GM23338 (cell line): Measurements from ENCODE around the gene ARRDC5. TPM values are rescaled to one million over a fixed set of nuclear protein-coding genes. Genes with fewer than 3 reads are reported as not detected.

Experiments
- ATAC-seq: fragments of 200-7000 bp; cut with Tn5 transposase; 3 replicates; pipeline ENCODE4 v1.9.1; 2020
- DNase-seq: peaks from one replicate; pipeline ENCODE4 v3.0.0-alpha.2; 2015; ENCODE audit warnings: low spot score
- H2AFZ ChIP-seq: fragments of 200-600 bp; sonication (generic); 2 replicates; pipeline ENCODE4 v1.8.0; 2016; ENCODE audit warnings: antibody characterized with exemption, mild to moderate bottlenecking, moderate library complexity
- H3F3A ChIP-seq: fragments of 200-600 bp; sonication (generic); replicated peaks from 2 replicates; pipeline ENCODE4 v1.8.0; 2017; ENCODE audit warnings: antibody characterized with exemption, mixed run types, low read depth
- H3K27ac ChIP-seq: fragments of 200-600 bp; sonication (generic); 2 replicates; pipeline ENCODE4 v1.6.1; 2016; ENCODE audit warnings: low read depth
- H3K27me3 ChIP-seq: fragments of 200-600 bp; sonication (generic); 2 replicates; pipeline ENCODE4 v1.8.0; 2016; ENCODE audit warnings: mild to moderate bottlenecking, mixed run types, moderate library complexity; ENCODE audit not compliant: insufficient read depth
- H3K36me3 ChIP-seq: fragments of 200-600 bp; sonication (generic); 2 replicates; pipeline ENCODE4 v1.8.0; 2016; ENCODE audit warnings: mild to moderate bottlenecking; ENCODE audit not compliant: insufficient read depth
- H3K4me1 ChIP-seq: fragments of 200-600 bp; sonication (generic); 2 replicates; pipeline ENCODE4 v1.8.0; 2016; ENCODE audit warnings: mild to moderate bottlenecking, moderate library complexity; ENCODE audit not compliant: insufficient read depth
- H3K4me2 ChIP-seq: fragments of 200-600 bp; sonication (generic); 2 replicates; pipeline ENCODE4 v1.7.1; 2017; ENCODE audit warnings: mixed run types
- H3K4me3 ChIP-seq: fragments of 200-600 bp; sonication (generic); 2 replicates; pipeline ENCODE4 v1.6.1; 2016; ENCODE audit warnings: mixed run types
- H3K79me2 ChIP-seq: fragments of 200-600 bp; sonication (generic); replicated peaks from 2 replicates; pipeline ENCODE4 v1.8.0; 2017; ENCODE audit warnings: mild to moderate bottlenecking; ENCODE audit not compliant: insufficient read depth
- H3K9me2 ChIP-seq: fragments of 200-600 bp; sonication (generic); 2 replicates; pipeline ENCODE4 v1.8.0; 2017; ENCODE audit not compliant: insufficient read depth
- H4K20me1 ChIP-seq: fragments of 200-600 bp; sonication (generic); replicated peaks from 2 replicates; pipeline ENCODE4 v1.8.0; 2017; ENCODE audit warnings: mild to moderate bottlenecking; ENCODE audit not compliant: insufficient read depth
- H3K27ac Mint-ChIP-seq: 2 replicates; pipeline ENCODE4 v1.8.0; 2020; ENCODE audit warnings: inconsistent platforms, mild to moderate bottlenecking, moderate library complexity, mixed read lengths
- H3K27me3 Mint-ChIP-seq: 3 replicates; pipeline ENCODE4 v1.8.0; 2022; ENCODE audit warnings: low read depth, mild to moderate bottlenecking, moderate library complexity, mixed read lengths, inconsistent platforms; ENCODE audit not compliant: insufficient read depth, poor library complexity
- H3K36me3 Mint-ChIP-seq: 3 replicates; pipeline ENCODE4 v1.8.0; 2021; ENCODE audit warnings: low read depth, mild to moderate bottlenecking, inconsistent platforms, moderate library complexity, mixed read lengths
- H3K4me1 Mint-ChIP-seq: 3 replicates; pipeline ENCODE4 v1.8.0; 2020; ENCODE audit warnings: mild to moderate bottlenecking, inconsistent platforms, mixed read lengths
- H3K4me3 Mint-ChIP-seq: 3 replicates; pipeline ENCODE4 v1.8.0; 2021; ENCODE audit warnings: moderate library complexity, mild to moderate bottlenecking, inconsistent platforms, mixed read lengths
- H3K9me3 Mint-ChIP-seq: 3 replicates; pipeline ENCODE4 v1.8.0; 2020; ENCODE audit warnings: moderate library complexity, mild to moderate bottlenecking, inconsistent platforms, mixed read lengths
- CREB1 ChIP-seq: fragments of 250-450 bp; sonication (Bioruptor Pico); IDR thresholded peaks from 2 replicates; pipeline ENCODE4 v1.5.0; 2020; ENCODE audit warnings: low read depth, mild to moderate bottlenecking, moderate library complexity
- EZH2 ChIP-seq: fragments of 200-600 bp; sonication (generic); IDR thresholded peaks from one replicate; pipeline ENCODE4 v1.8.0; 2017; ENCODE audit warnings: antibody characterized with exemption, mild to moderate bottlenecking, low read depth; ENCODE audit not compliant: unreplicated experiment
- EZH2phosphoT487 ChIP-seq: fragments of 200-600 bp; sonication (generic); IDR thresholded peaks from one replicate; pipeline ENCODE4 v1.8.1; 2018; ENCODE audit warnings: antibody characterized with exemption; ENCODE audit not compliant: unreplicated experiment
- JUNB ChIP-seq: IDR thresholded peaks from one replicate; pipeline ENCODE4 v1.6.1; 2016; ENCODE audit warnings: antibody characterized with exemption; ENCODE audit not compliant: unreplicated experiment
- NANOG ChIP-seq: IDR thresholded peaks from 2 replicates; pipeline ENCODE4 v1.6.1; 2016; ENCODE audit warnings: antibody characterized with exemption, borderline replicate concordance
- POLR2AphosphoS5 ChIP-seq: IDR thresholded peaks from 2 replicates; pipeline ENCODE4 v1.6.1; 2016; ENCODE audit warnings: antibody characterized with exemption, low read depth
- STAT1 ChIP-seq: IDR thresholded peaks from one replicate; pipeline ENCODE4 v1.6.1; 2016; ENCODE audit warnings: antibody characterized with exemption; ENCODE audit not compliant: unreplicated experiment
- ZNF114 ChIP-seq: fragments of 250-450 bp; sonication (Bioruptor Pico); IDR thresholded peaks from 2 replicates; pipeline ENCODE4 v1.5.0; 2020; ENCODE audit warnings: mild to moderate bottlenecking, moderate library complexity
- ZNF331 ChIP-seq: fragments of 250-450 bp; sonication (Bioruptor Pico); IDR thresholded peaks from 2 replicates; pipeline ENCODE4 v1.5.0; 2020; ENCODE audit warnings: low read depth, mild to moderate bottlenecking, moderate library complexity
- polyA plus RNA-seq: library from polyadenylated mRNA; unstranded; fragments of >200 nt; fragmentation: Nextera tagmentation; extraction: Ambion mirVana; gene quantifications from 2 replicates; pipeline ENCODE4 v1.2.1, GENCODE V29; 2016
- total RNA-seq: library from RNA; depleted of rRNA; stranded (reverse); fragments of >200 nt; shearing (Covaris generic); gene quantifications from 2 replicates; pipeline ENCODE4 v1.2.3, GENCODE V29; 2014
- TF ChIP-seq, protein P1 (sequence below): fragments of 250-450 bp; sonication (Bioruptor Pico); IDR thresholded peaks from 2 replicates; pipeline ENCODE4 v1.5.0; 2020; ENCODE audit warnings: mild to moderate bottlenecking, moderate library complexity
- TF ChIP-seq, protein P2 (sequence below): IDR thresholded peaks from one replicate; pipeline ENCODE4 v1.6.1; 2018; ENCODE audit warnings: antibody characterized with exemption; ENCODE audit not compliant: unreplicated experiment
- TF ChIP-seq, protein P3 (sequence below), 2 experiments: fragments of 200-600 bp in 1 of 2; sonication (generic) in 1 of 2; conservative IDR thresholded peaks; 2 replicates each; pipeline versions ENCODE4 v1.5.1 to v1.6.1; 2016 to 2017; ENCODE audit warnings: antibody characterized with exemption in 2 of 2, low read depth in 2 of 2, mild to moderate bottlenecking in 2 of 2, moderate library complexity in 1 of 2
- TF ChIP-seq, protein P4 (sequence below): IDR thresholded peaks from 2 replicates; pipeline ENCODE4 v1.6.1; 2016; ENCODE audit warnings: antibody characterized with exemption

ARRDC5 gene
- total and polyA plus RNA-seq, 2 experiments from 2014 or later = not detected

DNA sequence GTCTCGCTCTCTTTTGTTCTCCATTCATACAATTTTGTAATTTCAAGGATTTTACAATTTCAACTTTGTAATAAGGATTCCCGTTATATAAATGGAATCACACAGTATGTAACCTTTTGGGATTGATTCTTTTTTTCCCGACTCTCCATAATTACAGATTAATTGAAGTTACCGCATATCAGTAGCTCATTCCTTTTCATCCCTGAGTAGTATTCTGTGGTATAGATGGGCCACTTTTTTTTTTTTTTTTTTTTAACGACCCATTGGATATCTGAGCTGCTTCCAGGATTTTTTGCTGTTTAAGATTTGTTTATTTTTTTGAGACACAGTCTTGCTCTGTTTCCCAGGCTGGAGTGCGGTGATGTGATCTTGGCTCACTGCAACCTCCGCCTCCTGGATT, 34.4 kb upstream of the ARRDC5 start:
- no peaks in the 10 kb centered on the region for H3K9me2 ChIP-seq
- peaks cover 11% of the 10 kb centered on the region; the same call in 1 of the 2 replicates for H3K36me3 ChIP-seq
- peaks cover 8% of the 10 kb centered on the region for H3K27me3 Mint-ChIP-seq
- H3K4me1 ChIP-seq = no peaks in the 10 kb centered on the region
- H4K20me1 ChIP-seq = peaks cover 24% of the 10 kb centered on the region
- H3K79me2 ChIP-seq = no peaks in the 10 kb centered on the region; the same call in 1 of the 2 replicates
- TF ChIP-seq EZH2phosphoT487 (no peak), CREB1 (CRISPR knock-in tag) (no peak), ZNF331 (no peak), STAT1 (no peak), EZH2 (no peak), POLR2AphosphoS5 (no peak), NANOG (no peak), ZNF114 (no peak), JUNB (no peak)
- TF ChIP-seq, protein P1, sequence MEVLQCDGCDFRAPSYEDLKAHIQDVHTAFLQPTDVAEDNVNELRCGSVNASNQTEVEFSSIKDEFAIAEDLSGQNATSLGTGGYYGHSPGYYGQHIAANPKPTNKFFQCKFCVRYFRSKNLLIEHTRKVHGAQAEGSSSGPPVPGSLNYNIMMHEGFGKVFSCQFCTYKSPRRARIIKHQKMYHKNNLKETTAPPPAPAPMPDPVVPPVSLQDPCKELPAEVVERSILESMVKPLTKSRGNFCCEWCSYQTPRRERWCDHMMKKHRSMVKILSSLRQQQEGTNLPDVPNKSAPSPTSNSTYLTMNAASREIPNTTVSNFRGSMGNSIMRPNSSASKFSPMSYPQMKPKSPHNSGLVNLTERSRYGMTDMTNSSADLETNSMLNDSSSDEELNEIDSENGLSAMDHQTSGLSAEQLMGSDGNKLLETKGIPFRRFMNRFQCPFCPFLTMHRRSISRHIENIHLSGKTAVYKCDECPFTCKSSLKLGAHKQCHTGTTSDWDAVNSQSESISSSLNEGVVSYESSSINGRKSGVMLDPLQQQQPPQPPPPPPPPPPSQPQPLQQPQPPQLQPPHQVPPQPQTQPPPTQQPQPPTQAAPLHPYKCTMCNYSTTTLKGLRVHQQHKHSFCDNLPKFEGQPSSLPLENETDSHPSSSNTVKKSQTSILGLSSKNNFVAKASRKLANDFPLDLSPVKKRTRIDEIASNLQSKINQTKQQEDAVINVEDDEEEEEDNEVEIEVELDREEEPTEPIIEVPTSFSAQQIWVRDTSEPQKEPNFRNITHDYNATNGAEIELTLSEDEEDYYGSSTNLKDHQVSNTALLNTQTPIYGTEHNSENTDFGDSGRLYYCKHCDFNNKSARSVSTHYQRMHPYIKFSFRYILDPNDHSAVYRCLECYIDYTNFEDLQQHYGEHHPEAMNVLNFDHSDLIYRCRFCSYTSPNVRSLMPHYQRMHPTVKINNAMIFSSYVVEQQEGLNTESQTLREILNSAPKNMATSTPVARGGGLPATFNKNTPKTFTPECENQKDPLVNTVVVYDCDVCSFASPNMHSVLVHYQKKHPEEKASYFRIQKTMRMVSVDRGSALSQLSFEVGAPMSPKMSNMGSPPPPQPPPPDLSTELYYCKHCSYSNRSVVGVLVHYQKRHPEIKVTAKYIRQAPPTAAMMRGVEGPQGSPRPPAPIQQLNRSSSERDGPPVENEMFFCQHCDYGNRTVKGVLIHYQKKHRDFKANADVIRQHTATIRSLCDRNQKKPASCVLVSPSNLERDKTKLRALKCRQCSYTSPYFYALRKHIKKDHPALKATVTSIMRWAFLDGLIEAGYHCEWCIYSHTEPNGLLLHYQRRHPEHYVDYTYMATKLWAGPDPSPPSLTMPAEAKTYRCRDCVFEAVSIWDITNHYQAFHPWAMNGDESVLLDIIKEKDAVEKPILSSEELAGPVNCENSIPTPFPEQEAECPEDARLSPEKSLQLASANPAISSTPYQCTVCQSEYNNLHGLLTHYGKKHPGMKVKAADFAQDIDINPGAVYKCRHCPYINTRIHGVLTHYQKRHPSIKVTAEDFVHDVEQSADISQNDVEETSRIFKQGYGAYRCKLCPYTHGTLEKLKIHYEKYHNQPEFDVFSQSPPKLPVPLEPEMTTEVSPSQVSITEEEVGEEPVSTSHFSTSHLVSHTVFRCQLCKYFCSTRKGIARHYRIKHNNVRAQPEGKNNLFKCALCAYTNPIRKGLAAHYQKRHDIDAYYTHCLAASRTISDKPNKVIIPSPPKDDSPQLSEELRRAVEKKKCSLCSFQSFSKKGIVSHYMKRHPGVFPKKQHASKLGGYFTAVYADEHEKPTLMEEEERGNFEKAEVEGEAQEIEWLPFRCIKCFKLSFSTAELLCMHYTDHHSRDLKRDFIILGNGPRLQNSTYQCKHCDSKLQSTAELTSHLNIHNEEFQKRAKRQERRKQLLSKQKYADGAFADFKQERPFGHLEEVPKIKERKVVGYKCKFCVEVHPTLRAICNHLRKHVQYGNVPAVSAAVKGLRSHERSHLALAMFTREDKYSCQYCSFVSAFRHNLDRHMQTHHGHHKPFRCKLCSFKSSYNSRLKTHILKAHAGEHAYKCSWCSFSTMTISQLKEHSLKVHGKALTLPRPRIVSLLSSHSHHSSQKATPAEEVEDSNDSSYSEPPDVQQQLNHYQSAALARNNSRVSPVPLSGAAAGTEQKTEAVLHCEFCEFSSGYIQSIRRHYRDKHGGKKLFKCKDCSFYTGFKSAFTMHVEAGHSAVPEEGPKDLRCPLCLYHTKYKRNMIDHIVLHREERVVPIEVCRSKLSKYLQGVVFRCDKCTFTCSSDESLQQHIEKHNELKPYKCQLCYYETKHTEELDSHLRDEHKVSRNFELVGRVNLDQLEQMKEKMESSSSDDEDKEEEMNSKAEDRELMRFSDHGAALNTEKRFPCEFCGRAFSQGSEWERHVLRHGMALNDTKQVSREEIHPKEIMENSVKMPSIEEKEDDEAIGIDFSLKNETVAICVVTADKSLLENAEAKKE (CRISPR knock-in tag) = no peak
- TF ChIP-seq, protein P2, sequence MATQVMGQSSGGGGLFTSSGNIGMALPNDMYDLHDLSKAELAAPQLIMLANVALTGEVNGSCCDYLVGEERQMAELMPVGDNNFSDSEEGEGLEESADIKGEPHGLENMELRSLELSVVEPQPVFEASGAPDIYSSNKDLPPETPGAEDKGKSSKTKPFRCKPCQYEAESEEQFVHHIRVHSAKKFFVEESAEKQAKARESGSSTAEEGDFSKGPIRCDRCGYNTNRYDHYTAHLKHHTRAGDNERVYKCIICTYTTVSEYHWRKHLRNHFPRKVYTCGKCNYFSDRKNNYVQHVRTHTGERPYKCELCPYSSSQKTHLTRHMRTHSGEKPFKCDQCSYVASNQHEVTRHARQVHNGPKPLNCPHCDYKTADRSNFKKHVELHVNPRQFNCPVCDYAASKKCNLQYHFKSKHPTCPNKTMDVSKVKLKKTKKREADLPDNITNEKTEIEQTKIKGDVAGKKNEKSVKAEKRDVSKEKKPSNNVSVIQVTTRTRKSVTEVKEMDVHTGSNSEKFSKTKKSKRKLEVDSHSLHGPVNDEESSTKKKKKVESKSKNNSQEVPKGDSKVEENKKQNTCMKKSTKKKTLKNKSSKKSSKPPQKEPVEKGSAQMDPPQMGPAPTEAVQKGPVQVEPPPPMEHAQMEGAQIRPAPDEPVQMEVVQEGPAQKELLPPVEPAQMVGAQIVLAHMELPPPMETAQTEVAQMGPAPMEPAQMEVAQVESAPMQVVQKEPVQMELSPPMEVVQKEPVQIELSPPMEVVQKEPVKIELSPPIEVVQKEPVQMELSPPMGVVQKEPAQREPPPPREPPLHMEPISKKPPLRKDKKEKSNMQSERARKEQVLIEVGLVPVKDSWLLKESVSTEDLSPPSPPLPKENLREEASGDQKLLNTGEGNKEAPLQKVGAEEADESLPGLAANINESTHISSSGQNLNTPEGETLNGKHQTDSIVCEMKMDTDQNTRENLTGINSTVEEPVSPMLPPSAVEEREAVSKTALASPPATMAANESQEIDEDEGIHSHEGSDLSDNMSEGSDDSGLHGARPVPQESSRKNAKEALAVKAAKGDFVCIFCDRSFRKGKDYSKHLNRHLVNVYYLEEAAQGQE = no peak
- TF ChIP-seq, protein P3, sequence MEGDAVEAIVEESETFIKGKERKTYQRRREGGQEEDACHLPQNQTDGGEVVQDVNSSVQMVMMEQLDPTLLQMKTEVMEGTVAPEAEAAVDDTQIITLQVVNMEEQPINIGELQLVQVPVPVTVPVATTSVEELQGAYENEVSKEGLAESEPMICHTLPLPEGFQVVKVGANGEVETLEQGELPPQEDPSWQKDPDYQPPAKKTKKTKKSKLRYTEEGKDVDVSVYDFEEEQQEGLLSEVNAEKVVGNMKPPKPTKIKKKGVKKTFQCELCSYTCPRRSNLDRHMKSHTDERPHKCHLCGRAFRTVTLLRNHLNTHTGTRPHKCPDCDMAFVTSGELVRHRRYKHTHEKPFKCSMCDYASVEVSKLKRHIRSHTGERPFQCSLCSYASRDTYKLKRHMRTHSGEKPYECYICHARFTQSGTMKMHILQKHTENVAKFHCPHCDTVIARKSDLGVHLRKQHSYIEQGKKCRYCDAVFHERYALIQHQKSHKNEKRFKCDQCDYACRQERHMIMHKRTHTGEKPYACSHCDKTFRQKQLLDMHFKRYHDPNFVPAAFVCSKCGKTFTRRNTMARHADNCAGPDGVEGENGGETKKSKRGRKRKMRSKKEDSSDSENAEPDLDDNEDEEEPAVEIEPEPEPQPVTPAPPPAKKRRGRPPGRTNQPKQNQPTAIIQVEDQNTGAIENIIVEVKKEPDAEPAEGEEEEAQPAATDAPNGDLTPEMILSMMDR (conservative IDR thresholded peaks at IDR 0.05; ENCODE audit: low read depth in 2 of 2) = no peak
- TF ChIP-seq, protein P4, sequence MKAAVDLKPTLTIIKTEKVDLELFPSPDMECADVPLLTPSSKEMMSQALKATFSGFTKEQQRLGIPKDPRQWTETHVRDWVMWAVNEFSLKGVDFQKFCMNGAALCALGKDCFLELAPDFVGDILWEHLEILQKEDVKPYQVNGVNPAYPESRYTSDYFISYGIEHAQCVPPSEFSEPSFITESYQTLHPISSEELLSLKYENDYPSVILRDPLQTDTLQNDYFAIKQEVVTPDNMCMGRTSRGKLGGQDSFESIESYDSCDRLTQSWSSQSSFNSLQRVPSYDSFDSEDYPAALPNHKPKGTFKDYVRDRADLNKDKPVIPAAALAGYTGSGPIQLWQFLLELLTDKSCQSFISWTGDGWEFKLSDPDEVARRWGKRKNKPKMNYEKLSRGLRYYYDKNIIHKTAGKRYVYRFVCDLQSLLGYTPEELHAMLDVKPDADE = no peak
- peaks cover 69% of the 10 kb centered on the region for H3K36me3 Mint-ChIP-seq
- no peaks in the 10 kb centered on the region for H3F3A ChIP-seq
- H3K27me3 ChIP-seq = no peaks in the 10 kb centered on the region
- ATAC-seq = no peak
- H3K4me3 Mint-ChIP-seq = no peak overlapping the region
- H3K4me2 ChIP-seq = no peak overlapping the region
- no peaks in the 10 kb centered on the region for H3K9me3 Mint-ChIP-seq
- no peak for DNase-seq
- H2AFZ ChIP-seq = no peak overlapping the region
- no peak overlapping the region for H3K4me3 ChIP-seq
- no peak overlapping the region for H3K27ac ChIP-seq
- no peaks in the 10 kb centered on the region for H3K4me1 Mint-ChIP-seq
- H3K27ac Mint-ChIP-seq = no peak overlapping the region
